HCT116 (cell line): ENCODE results near the gene GLYATL3. TPM values are rescaled to one million over a fixed set of nuclear protein-coding genes. Genes with fewer than 3 reads are reported as not detected.
A peak's percentile ranks its signal among the peaks of the same experiment; 100 is the strongest.

Experiments
- ATAC-seq: fragments of 200-7000 bp; cut with Tn5 transposase; 2 replicates; pipeline ENCODE4 v1.9.1; 2020; ENCODE audit warnings: mild to moderate bottlenecking, moderate library complexity
- BruUV-seq: library from RNA; stranded (reverse); fragments of 400-500 nt; replicated peaks from 2 replicates; lab custom pipeline; 2021; lab: Mats Ljungman, UMichigan
- CTCF ChIA-PET: fragments of 300-600 bp; sonication (Branson Sonifier 250); formaldehyde crosslinking; loops from one replicate; lab custom pipeline; 2021; ENCODE audit warnings: antibody characterized with exemption; lab: Charles Lee
- POLR2A ChIA-PET: fragments of 300-600, 350-600 bp; sonication (Branson Sonifier 250); formaldehyde crosslinking; loops from one replicate; lab custom pipeline; 2021; ENCODE audit warnings: antibody characterized with exemption; lab: Charles Lee
- RAD21 ChIA-PET, 2 experiments: fragments of 300-600 bp; sonication (Branson Sonifier 250); formaldehyde crosslinking; loops; one replicate each; lab custom pipeline; 2023; ENCODE audit warnings: low total read pairs in 2 of 2; ENCODE audit not compliant: uncharacterized antibody in 2 of 2, unreplicated experiment in 2 of 2, low non-redundant PET in 1 of 2; lab: Charles Lee
- DNase-seq: peaks from one replicate; pipeline ENCODE4 v3.0.0-alpha.2; 2010; ENCODE audit warnings: low read depth, low spot score
- H2AFZ ChIP-seq: fragments of 200-600 bp; shearing (Covaris generic), sonication (generic); 2 replicates; pipeline ENCODE4 v1.6.1; 2017; ENCODE audit warnings: low read depth, mixed run types, mixed read lengths, antibody characterized with exemption, low read length; ENCODE audit not compliant: poor library complexity, severe bottlenecking
- H3K27ac ChIP-seq: 2 replicates; pipeline ENCODE4 v1.5.1; 2012; ENCODE audit warnings: low read depth, low read length
- H3K27me3 ChIP-seq: fragments of 200-600 bp; sonication (generic); 2 replicates; pipeline ENCODE4 v1.6.1; 2016; ENCODE audit warnings: mixed run types, low read length, mixed read lengths; ENCODE audit not compliant: insufficient read depth
- H3K36me3 ChIP-seq, 2 experiments: fragments of 200-500 bp in 1 of 2; fragments of 200-600 bp in 1 of 2; sonication (Bioruptor generic) in 1 of 2; sonication (generic) in 1 of 2; 2 replicates each; pipeline versions ENCODE4 v1.5.1 to v1.6.1; 2014 to 2016; ENCODE audit warnings: low read length in 2 of 2, inconsistent platforms in 1 of 2, mixed read lengths in 1 of 2, mixed run types in 1 of 2; ENCODE audit not compliant: insufficient read depth in 2 of 2, control insufficient read depth in 1 of 2
- H3K4me1 ChIP-seq, 2 experiments: fragments of 200-600 bp in 1 of 2; sonication (generic) in 1 of 2; 2 replicates each; pipeline versions ENCODE4 v1.5.1 to v1.6.1; 2012 to 2017; ENCODE audit warnings: low read length in 2 of 2, inconsistent platforms in 1 of 2, mild to moderate bottlenecking in 1 of 2, mixed read lengths in 1 of 2, mixed run types in 1 of 2, moderate library complexity in 1 of 2; ENCODE audit not compliant: insufficient read depth in 2 of 2, control insufficient read depth in 1 of 2
- H3K4me2 ChIP-seq: fragments of 200-600 bp; sonication (generic); 2 replicates; pipeline ENCODE4 v1.6.1; 2017; ENCODE audit warnings: mixed run types, low read length, mixed read lengths
- H3K4me3 ChIP-seq, 2 experiments: fragments of 200-600 bp in 1 of 2; sonication (generic) in 1 of 2; replicated peaks in 1 of 2; 2 replicates each; pipeline ENCODE4 v1.5.1; 2011 to 2016; ENCODE audit warnings: low read length in 2 of 2, control low read depth in 1 of 2, low read depth in 1 of 2, mild to moderate bottlenecking in 1 of 2, mixed read lengths in 1 of 2, mixed run types in 1 of 2
- H3K79me2 ChIP-seq: fragments of 200-600 bp; sonication (generic); 2 replicates; pipeline ENCODE4 v1.6.1; 2017; ENCODE audit warnings: mild to moderate bottlenecking, mixed run types, low read length, moderate library complexity, mixed read lengths; ENCODE audit not compliant: insufficient read depth
- H3K9ac ChIP-seq: fragments of 200-600 bp; sonication (generic); 2 replicates; pipeline ENCODE4 v1.6.1; 2016; ENCODE audit warnings: low read length, mixed read lengths
- H3K9me2 ChIP-seq: fragments of 200-600 bp; sonication (generic), shearing (Covaris generic); 2 replicates; pipeline ENCODE4 v1.6.1; 2017; ENCODE audit warnings: mixed run types, mild to moderate bottlenecking, moderate library complexity; ENCODE audit not compliant: insufficient read depth
- H3K9me3 ChIP-seq, 2 experiments: fragments of 200-500 bp in 1 of 2; fragments of 200-600 bp in 1 of 2; sonication (Bioruptor generic) in 1 of 2; sonication (generic) in 1 of 2; 2 replicates each; pipeline ENCODE4 v1.6.1; 2014 to 2017; ENCODE audit warnings: low read length in 2 of 2, mixed read lengths in 2 of 2, inconsistent platforms in 1 of 2, low read depth in 1 of 2, mild to moderate bottlenecking in 1 of 2, mixed run types in 1 of 2, moderate library complexity in 1 of 2; ENCODE audit not compliant: control insufficient read depth in 1 of 2, insufficient read depth in 1 of 2
- H4K20me1 ChIP-seq: fragments of 200-600 bp; sonication (generic), shearing (Covaris generic); 2 replicates; pipeline ENCODE4 v1.6.1; 2017; ENCODE audit warnings: mixed run types, mild to moderate bottlenecking, moderate library complexity; ENCODE audit not compliant: insufficient read depth
- ATF3 ChIP-seq: IDR thresholded peaks from 2 replicates; pipeline ENCODE4 v1.6.1; 2012
- EGR1 ChIP-seq: IDR thresholded peaks from 2 replicates; pipeline ENCODE4 v1.6.1; 2012; ENCODE audit warnings: low read depth
- EZH2phosphoT487 ChIP-seq: fragments of 200-600 bp; IDR thresholded peaks from 2 replicates; pipeline ENCODE4 v1.6.1; 2018; ENCODE audit warnings: antibody characterized with exemption, borderline replicate concordance
- MAX ChIP-seq: IDR thresholded peaks from 2 replicates; pipeline ENCODE4 v1.6.1; 2012
- POLR2A ChIP-seq: IDR thresholded peaks from 2 replicates; pipeline ENCODE4 v1.7.0; 2011; ENCODE audit warnings: borderline replicate concordance; ENCODE audit not compliant: insufficient read depth, insufficient read length; ENCODE audit errors: extremely low read depth
- POLR2AphosphoS5 ChIP-seq: IDR thresholded peaks from 2 replicates; pipeline ENCODE4 v1.6.1; 2011; ENCODE audit warnings: mild to moderate bottlenecking, low read depth, low read length, moderate library complexity
- RAD21 ChIP-seq: IDR thresholded peaks from 2 replicates; pipeline ENCODE4 v1.6.1; 2012; ENCODE audit warnings: low read depth, mild to moderate bottlenecking
- SRF ChIP-seq: IDR thresholded peaks from 2 replicates; pipeline ENCODE4 v1.6.1; 2012; ENCODE audit warnings: low read depth
- ZNF274 ChIP-seq: fragments of 200-500 bp; sonication (Bioruptor generic); IDR thresholded peaks from 2 replicates; pipeline ENCODE4 v1.6.1; 2014; ENCODE audit warnings: mild to moderate bottlenecking, low read depth, low read length, inconsistent platforms
- intact Hi-C: fragments of 100-400 bp; cut with micrococcal nuclease; formaldehyde crosslinking; loops from 2 replicates; pipeline ENCODE4 v1.10.0; 2022
- total RNA-seq: library from RNA; stranded (reverse); gene quantifications from one replicate; pipeline ENCODE4 v1.2.1, GENCODE V29; 2021; ENCODE audit not compliant: unreplicated experiment

GLYATL3 gene
- total RNA-seq, 1 experiment from 2014 or later = not detected

GRCh38 chr6:49556429-49556837 lies 56.7 kb downstream of the GLYATL3 start (continued):
- TF ChIP-seq EZH2phosphoT487 (no peak), SRF (peak; percentile 62)

GRCh38 chr6:49557177-49557576 lies 57.5 kb downstream of the GLYATL3 start:
- CTCF ChIA-PET = interaction anchor here (0.9 kb wide), 1 partner anchor 25 kb away, joined by 4 read pairs; no protein-coding TSS in a partner anchor
- intact Hi-C loops = no loop called here
- RAD21 ChIA-PET = no interaction called here
- H3K27ac ChIP-seq = 0 out of 2 replicates have a peak overlapping the region, but pooled peaks have one; percentile 3
- DNase-seq (no peak), ATAC-seq (no peak)
- no peak overlapping the region for H3K4me2 ChIP-seq
- BruUV-seq = no TSS peak
- POLR2A ChIA-PET = interaction anchor here (0.7 kb wide), 1 partner anchor 15 kb away, joined by 3 read pairs; no protein-coding TSS in a partner anchor
- H3K9ac ChIP-seq = no peak overlapping the region
- no peaks in the 10 kb centered on the region for H3K27me3 ChIP-seq
- H3K9me3 ChIP-seq = no peaks in the 10 kb centered on the region
- H3K4me3 ChIP-seq = no peak overlapping the region
- no peak overlapping the region for H2AFZ ChIP-seq
- H3K36me3 ChIP-seq = peaks cover 0 to 2% of the 10 kb centered on the region in 2 experiments; a peak in 1 of 4 replicates
- TF ChIP-seq RAD21 (no peak), POLR2A (no peak), MAX (no peak), POLR2AphosphoS5 (no peak), ATF3 (no peak), EGR1 (no peak), ZNF274 (no peak)
- H3K9me2 ChIP-seq = no peaks in the 10 kb centered on the region
- H3K4me1 ChIP-seq = peaks cover 46 to 55% of the 10 kb centered on the region in 2 experiments
- peaks cover 14% of the 10 kb centered on the region for H3K79me2 ChIP-seq
- no peaks in the 10 kb centered on the region for H4K20me1 ChIP-seq
